ENCODE data around the gene RAB3B.

- TF ChIP-seq POLR2A (IDR thresholded peaks at IDR 0.05) (no peak), CTCF (IDR thresholded peaks at IDR 0.05) (no peak)
These were observed 80.1 kb downstream of the RAB3B start for GRCh38 chr1:51910221-51911000.
